ENCODE results near the gene KCNMA1.
A peak's percentile ranks its signal among the peaks of the same experiment; 100 is the strongest.

KCNMA1 gene

DNA sequence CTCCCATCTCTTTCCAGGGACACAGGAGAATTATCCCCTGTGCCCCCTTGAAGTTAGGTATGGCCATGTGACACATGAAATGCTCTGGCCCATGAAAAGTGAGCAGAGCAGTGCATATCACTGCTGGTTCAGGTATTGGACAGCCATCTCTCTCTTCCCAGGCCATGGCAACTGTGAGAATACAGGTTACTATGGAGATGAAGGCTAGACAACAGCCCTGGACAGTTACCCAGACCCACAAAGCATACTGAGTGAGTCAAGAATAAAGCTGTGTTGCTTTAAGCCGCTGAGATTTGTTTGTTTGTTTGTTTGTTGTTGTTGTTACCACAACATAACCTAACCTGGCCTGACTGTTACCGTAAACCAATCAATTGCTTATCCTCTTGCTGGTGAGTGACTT lies 722.3 kb downstream of the KCNMA1 start:
- Histone ChIP-seq H3K9ac (ENCODE audit: low read length) (no peak overlapping the region), H4K5ac (ENCODE audit: low read length) (no peak overlapping the region), H3K27me3 (ENCODE audit: insufficient read depth, low read length, poor library complexity) (no peaks in the 10 kb centered on the region), H3K4me2 (ENCODE audit: low read length) (no peak overlapping the region), H3K79me2 (ENCODE audit: control insufficient read depth, insufficient read depth, low read length) (no peaks in the 10 kb centered on the region), H4K8ac (ENCODE audit: low read depth, low read length) (no peak overlapping the region), H3K79me1 (ENCODE audit: low read length) (no peaks in the 10 kb centered on the region), H2BK120ac (ENCODE audit: low read depth, low read length) (no peak overlapping the region), H3K56ac (ENCODE audit: low read length) (no peak overlapping the region), H2AK5ac (ENCODE audit: low read length) (no peak overlapping the region), H2BK5ac (ENCODE audit: low read length) (no peak overlapping the region), H3K23ac (ENCODE audit: low read length) (no peak overlapping the region), H3K4me3 (ENCODE audit: low read length) (no peak overlapping the region), H3K18ac (ENCODE audit: low read length) (no peak overlapping the region), H3K36me3 (ENCODE audit: control insufficient read depth, insufficient read depth, low read length) (no peaks in the 10 kb centered on the region), H2BK15ac (replicated peaks; ENCODE audit: low read depth) (no peak overlapping the region), H3K4me1 (ENCODE audit: control insufficient read depth, low read depth, low read length) (no peaks in the 10 kb centered on the region), H3K27ac (ENCODE audit: low read depth, low read length) (no peak overlapping the region), H3K4ac (ENCODE audit: low read depth, low read length) (no peak overlapping the region)
- WGBS (ENCODE audit: extremely low coverage, insufficient coverage, low lambda C conversion rate): no CpG with 5 or more reads among the region's 2 CpGs
- DNase-seq: no peak

DNA sequence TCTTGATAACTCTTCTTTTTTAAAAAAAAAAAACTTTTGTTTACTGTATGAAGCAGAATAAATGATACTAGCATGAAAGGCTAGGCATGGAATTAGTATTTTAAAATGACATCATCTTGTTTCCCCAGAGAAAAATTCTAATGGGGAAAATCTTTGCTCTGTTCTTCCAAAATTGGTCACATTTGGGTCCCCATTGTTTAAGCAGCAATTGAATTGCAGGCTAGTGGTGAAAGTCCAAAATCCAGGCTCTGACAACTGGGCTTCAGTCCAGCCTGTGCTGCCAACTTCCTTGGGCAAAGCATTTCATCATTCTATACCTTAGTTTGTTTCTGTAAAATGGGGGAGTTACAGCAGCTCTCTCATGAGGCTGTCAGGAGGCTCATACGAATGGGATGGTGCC lies 726.4 kb downstream of the KCNMA1 start:
- Histone ChIP-seq H3K79me1 (ENCODE audit: low read length) (no peaks in the 10 kb centered on the region), H3K4me3 (ENCODE audit: low read length) (no peak overlapping the region), H3K36me3 (ENCODE audit: control insufficient read depth, insufficient read depth, low read length) (no peaks in the 10 kb centered on the region), H2BK15ac (replicated peaks; ENCODE audit: low read depth) (no peak overlapping the region), H3K23ac (ENCODE audit: low read length) (no peak overlapping the region), H2BK120ac (ENCODE audit: low read depth, low read length) (no peak overlapping the region), H3K18ac (ENCODE audit: low read length) (no peak overlapping the region), H3K79me2 (ENCODE audit: control insufficient read depth, insufficient read depth, low read length) (no peaks in the 10 kb centered on the region), H2AK5ac (ENCODE audit: low read length) (no peak overlapping the region), H3K56ac (ENCODE audit: low read length) (no peak overlapping the region), H3K9ac (ENCODE audit: low read length) (no peak overlapping the region), H4K5ac (ENCODE audit: low read length) (no peak overlapping the region), H3K27ac (ENCODE audit: low read depth, low read length) (no peak overlapping the region), H3K27me3 (ENCODE audit: insufficient read depth, low read length, poor library complexity) (no peaks in the 10 kb centered on the region), H3K4me2 (ENCODE audit: low read length) (no peak overlapping the region), H2BK5ac (ENCODE audit: low read length) (no peak overlapping the region), H3K4ac (ENCODE audit: low read depth, low read length) (no peak overlapping the region), H4K8ac (ENCODE audit: low read depth, low read length) (no peak overlapping the region), H3K4me1 (ENCODE audit: control insufficient read depth, low read depth, low read length) (no peaks in the 10 kb centered on the region)
- WGBS (ENCODE audit: extremely low coverage, insufficient coverage, low lambda C conversion rate): no CpG with 5 or more reads among the region's 1 CpG
- DNase-seq: no peak

DNA sequence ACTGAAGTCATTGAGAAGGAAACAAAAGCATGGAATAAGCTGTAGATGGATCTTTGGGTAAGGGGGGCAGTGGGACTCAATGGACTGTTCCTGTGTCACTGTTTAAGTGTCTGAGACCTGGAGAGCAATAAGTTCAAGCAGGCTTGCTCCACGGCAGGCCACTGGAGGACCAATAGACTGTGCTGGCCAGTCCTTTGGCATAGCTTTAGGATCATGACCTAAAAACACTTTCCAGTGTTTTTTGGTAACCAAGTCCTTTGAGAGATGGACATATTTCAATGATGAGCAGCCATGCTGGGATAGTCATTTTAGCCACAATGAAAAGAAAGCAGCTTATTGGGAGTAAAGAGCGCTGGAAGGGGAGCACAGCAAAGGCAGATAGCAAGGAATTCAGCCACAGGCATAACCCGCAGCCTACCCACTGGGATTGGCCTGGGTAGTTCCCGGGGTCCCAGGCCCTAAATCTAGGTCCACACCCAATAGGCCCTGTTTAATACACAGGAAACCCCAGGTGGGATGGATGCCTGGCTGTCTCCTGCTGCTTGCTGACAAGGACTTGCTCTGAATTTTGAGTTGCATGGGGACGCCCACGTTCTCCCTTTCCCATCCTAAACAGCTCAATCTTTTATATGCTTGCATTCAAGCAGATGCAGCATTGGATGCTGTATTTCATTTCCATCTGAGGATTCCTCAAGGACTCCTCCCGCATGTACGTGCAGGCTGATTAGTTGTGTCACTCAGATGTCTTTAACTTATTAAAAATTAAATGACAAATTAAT lies 727.2 kb downstream of the KCNMA1 start:
- Histone ChIP-seq H3K18ac (ENCODE audit: low read length) (no peak overlapping the region), H2BK15ac (replicated peaks; ENCODE audit: low read depth) (no peak overlapping the region), H3K9ac (ENCODE audit: low read length) (no peak overlapping the region), H3K4me1 (ENCODE audit: control insufficient read depth, low read depth, low read length) (no peaks in the 10 kb centered on the region), H2AK5ac (ENCODE audit: low read length) (no peak overlapping the region), H3K4ac (ENCODE audit: low read depth, low read length) (no peak overlapping the region), H3K27ac (ENCODE audit: low read depth, low read length) (no peak overlapping the region), H3K79me1 (ENCODE audit: low read length) (no peaks in the 10 kb centered on the region), H3K27me3 (ENCODE audit: insufficient read depth, low read length, poor library complexity) (no peaks in the 10 kb centered on the region), H2BK5ac (ENCODE audit: low read length) (no peak overlapping the region), H3K56ac (ENCODE audit: low read length) (no peak overlapping the region), H3K4me3 (ENCODE audit: low read length) (no peak overlapping the region), H3K4me2 (ENCODE audit: low read length) (no peak overlapping the region), H3K23ac (ENCODE audit: low read length) (no peak overlapping the region), H4K5ac (ENCODE audit: low read length) (no peak overlapping the region), H4K8ac (ENCODE audit: low read depth, low read length) (no peak overlapping the region), H3K79me2 (ENCODE audit: control insufficient read depth, insufficient read depth, low read length) (no peaks in the 10 kb centered on the region), H2BK120ac (ENCODE audit: low read depth, low read length) (no peak overlapping the region), H3K36me3 (ENCODE audit: control insufficient read depth, insufficient read depth, low read length) (no peaks in the 10 kb centered on the region)
- DNase-seq: no peak
- no CpG with 5 or more reads among the region's 8 CpGs for WGBS (ENCODE audit: extremely low coverage, insufficient coverage, low lambda C conversion rate)

DNA sequence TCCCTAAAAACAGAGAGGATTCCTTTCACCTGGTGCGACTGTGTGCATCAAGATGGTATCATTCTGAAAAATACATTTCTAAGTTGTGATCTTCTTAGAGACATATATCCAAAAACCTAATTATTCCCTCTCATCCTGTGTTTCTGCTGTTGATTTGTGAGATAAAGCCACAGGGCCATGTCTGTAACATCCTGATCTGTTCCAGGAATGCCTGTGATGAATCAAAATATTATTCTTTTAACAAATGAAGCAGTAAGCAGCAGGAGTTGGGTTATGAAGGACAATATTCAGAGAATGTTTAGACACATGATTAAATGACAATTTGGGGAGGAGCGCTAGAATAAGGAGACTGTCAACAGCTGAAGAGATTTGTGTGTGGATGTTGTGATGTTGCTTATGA lies 731.4 kb downstream of the KCNMA1 start:
- Histone ChIP-seq H2BK120ac (ENCODE audit: low read depth, low read length) (no peak overlapping the region), H4K5ac (ENCODE audit: low read length) (no peak overlapping the region), H2BK15ac (replicated peaks; ENCODE audit: low read depth) (no peak overlapping the region), H3K18ac (ENCODE audit: low read length) (no peak overlapping the region), H2BK5ac (ENCODE audit: low read length) (no peak overlapping the region), H3K36me3 (ENCODE audit: control insufficient read depth, insufficient read depth, low read length) (no peaks in the 10 kb centered on the region), H2AK5ac (ENCODE audit: low read length) (no peak overlapping the region), H3K4ac (ENCODE audit: low read depth, low read length) (no peak overlapping the region), H3K79me2 (ENCODE audit: control insufficient read depth, insufficient read depth, low read length) (no peaks in the 10 kb centered on the region), H3K9ac (ENCODE audit: low read length) (no peak overlapping the region), H3K4me3 (ENCODE audit: low read length) (no peak overlapping the region), H3K79me1 (ENCODE audit: low read length) (no peaks in the 10 kb centered on the region), H3K56ac (ENCODE audit: low read length) (no peak overlapping the region), H3K27ac (ENCODE audit: low read depth, low read length) (no peak overlapping the region), H3K4me1 (ENCODE audit: control insufficient read depth, low read depth, low read length) (no peaks in the 10 kb centered on the region), H3K27me3 (ENCODE audit: insufficient read depth, low read length, poor library complexity) (no peaks in the 10 kb centered on the region), H3K4me2 (ENCODE audit: low read length) (no peak overlapping the region), H4K8ac (ENCODE audit: low read depth, low read length) (no peak overlapping the region), H3K23ac (ENCODE audit: low read length) (no peak overlapping the region)
- DNase-seq: no peak
- no CpG with 5 or more reads among the region's 2 CpGs for WGBS (ENCODE audit: extremely low coverage, insufficient coverage, low lambda C conversion rate)

DNA sequence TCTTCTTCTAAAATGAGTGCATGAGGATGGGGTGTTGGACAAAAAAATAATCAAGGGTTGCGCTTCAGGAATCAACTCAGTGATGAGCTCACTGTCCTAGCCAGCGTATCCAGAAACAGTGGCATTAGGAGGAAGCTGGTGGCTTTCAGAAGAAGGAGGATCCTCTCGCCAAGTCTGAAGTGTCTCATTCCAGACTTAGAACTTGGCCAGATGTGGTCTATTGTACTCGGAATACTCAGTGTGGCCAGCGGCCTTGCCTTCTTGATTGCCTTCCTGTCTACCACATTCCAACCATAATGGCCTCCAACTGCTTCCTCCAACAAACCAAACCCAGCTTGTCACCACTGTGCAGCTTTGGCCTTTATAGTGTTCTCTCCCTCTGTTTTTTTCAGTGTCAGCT lies 732.4 kb downstream of the KCNMA1 start:
- Histone ChIP-seq H3K9ac (ENCODE audit: low read length) (no peak overlapping the region), H3K27me3 (ENCODE audit: insufficient read depth, low read length, poor library complexity) (no peaks in the 10 kb centered on the region), H3K56ac (ENCODE audit: low read length) (no peak overlapping the region), H3K79me1 (ENCODE audit: low read length) (no peaks in the 10 kb centered on the region), H3K27ac (ENCODE audit: low read depth, low read length) (no peak overlapping the region), H2BK15ac (replicated peaks; ENCODE audit: low read depth) (no peak overlapping the region), H3K18ac (ENCODE audit: low read length) (no peak overlapping the region), H3K79me2 (ENCODE audit: control insufficient read depth, insufficient read depth, low read length) (no peaks in the 10 kb centered on the region), H2AK5ac (ENCODE audit: low read length) (no peak overlapping the region), H3K23ac (ENCODE audit: low read length) (no peak overlapping the region), H4K8ac (ENCODE audit: low read depth, low read length) (no peak overlapping the region), H4K5ac (ENCODE audit: low read length) (no peak overlapping the region), H3K4me2 (ENCODE audit: low read length) (no peak overlapping the region), H3K4me1 (ENCODE audit: control insufficient read depth, low read depth, low read length) (no peaks in the 10 kb centered on the region), H2BK120ac (ENCODE audit: low read depth, low read length) (no peak overlapping the region), H3K36me3 (ENCODE audit: control insufficient read depth, insufficient read depth, low read length) (no peaks in the 10 kb centered on the region), H2BK5ac (ENCODE audit: low read length) (no peak overlapping the region), H3K4me3 (ENCODE audit: low read length) (no peak overlapping the region), H3K4ac (ENCODE audit: low read depth, low read length) (no peak overlapping the region)
- WGBS (ENCODE audit: extremely low coverage, insufficient coverage, low lambda C conversion rate): no CpG with 5 or more reads among the region's 5 CpGs
- peak; percentile 13 for DNase-seq

DNA sequence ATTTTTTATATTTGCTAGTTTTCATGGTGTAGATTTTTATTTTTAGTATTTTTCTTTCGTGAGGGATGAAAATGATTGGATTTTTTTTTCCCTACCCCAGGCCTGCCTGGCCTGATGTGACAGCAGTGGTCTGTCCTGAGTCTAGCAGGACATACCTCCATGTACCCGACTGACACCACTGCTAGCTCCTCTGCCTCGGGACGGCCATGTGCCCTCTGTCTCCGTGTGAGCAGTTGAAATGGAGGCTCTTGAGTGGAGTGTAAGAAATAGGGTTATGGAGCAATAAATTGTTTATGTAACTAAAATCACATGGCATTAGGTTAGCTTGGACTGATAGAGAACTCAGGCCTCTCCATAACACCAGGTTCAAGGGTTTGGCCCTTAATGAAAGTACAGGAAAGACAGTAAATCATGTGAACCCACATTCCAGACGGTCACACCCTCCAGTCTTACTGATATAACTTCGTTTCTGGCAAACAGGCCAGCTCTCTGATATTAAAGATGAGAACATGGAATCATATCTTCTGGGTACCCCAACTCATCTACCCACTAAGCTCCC lies 734.1 kb downstream of the KCNMA1 start:
- Histone ChIP-seq H3K9ac (ENCODE audit: low read length) (no peak overlapping the region), H3K56ac (ENCODE audit: low read length) (no peak overlapping the region), H3K36me3 (ENCODE audit: control insufficient read depth, insufficient read depth, low read length) (no peaks in the 10 kb centered on the region), H3K4me2 (ENCODE audit: low read length) (no peak overlapping the region), H2BK15ac (replicated peaks; ENCODE audit: low read depth) (no peak overlapping the region), H3K4me1 (ENCODE audit: control insufficient read depth, low read depth, low read length) (no peaks in the 10 kb centered on the region), H3K27me3 (ENCODE audit: insufficient read depth, low read length, poor library complexity) (no peaks in the 10 kb centered on the region), H2AK5ac (ENCODE audit: low read length) (no peak overlapping the region), H3K23ac (ENCODE audit: low read length) (no peak overlapping the region), H3K4me3 (ENCODE audit: low read length) (no peak overlapping the region), H3K18ac (ENCODE audit: low read length) (no peak overlapping the region), H3K79me2 (ENCODE audit: control insufficient read depth, insufficient read depth, low read length) (no peaks in the 10 kb centered on the region), H2BK120ac (ENCODE audit: low read depth, low read length) (no peak overlapping the region), H3K4ac (ENCODE audit: low read depth, low read length) (no peak overlapping the region), H4K5ac (ENCODE audit: low read length) (no peak overlapping the region), H4K8ac (ENCODE audit: low read depth, low read length) (no peak overlapping the region), H2BK5ac (ENCODE audit: low read length) (no peak overlapping the region), H3K27ac (ENCODE audit: low read depth, low read length) (no peak overlapping the region), H3K79me1 (ENCODE audit: low read length) (no peaks in the 10 kb centered on the region)
- no CpG with 5 or more reads among the region's 7 CpGs for WGBS (ENCODE audit: extremely low coverage, insufficient coverage, low lambda C conversion rate)
- no peak for DNase-seq

Data from mesendoderm (in vitro differentiated cells).